Endothelial cell of umbilical vein (primary cell): ENCODE results near the gene MCRIP2. TPM values are rescaled to one million over a fixed set of nuclear protein-coding genes. Genes with fewer than 3 reads are reported as not detected.

Source experiments
- BruUV-seq: library from RNA; stranded (reverse); fragments of 400-500 nt; replicated peaks from 2 replicates; lab custom pipeline; 2021; lab: Mats Ljungman, UMichigan
- CTCF ChIA-PET: fragments of 300-600, 350-600 bp; sonication (Branson Sonifier 250); formaldehyde crosslinking; loops from one replicate; lab custom pipeline; 2021; ENCODE audit warnings: antibody characterized with exemption, inconsistent platforms; lab: Charles Lee
- POLR2A ChIA-PET: fragments of 300-600, 350-600 bp; sonication (Branson Sonifier 250); formaldehyde crosslinking; loops from one replicate; lab custom pipeline; 2021; ENCODE audit warnings: antibody characterized with exemption, inconsistent platforms; lab: Charles Lee
- DNase-seq: peaks from one replicate; pipeline ENCODE4 v3.0.0-alpha.2; 2011; ENCODE audit warnings: low read depth, low spot score
- FAIRE-seq: peaks from 2 replicates; lab custom pipeline; 2011; peaks lifted over from hg19 to GRCh38; lab: Jason Lieb, UNC
- H2AFZ ChIP-seq: 2 replicates; pipeline ENCODE4 v1.6.0; 2012; ENCODE audit warnings: low read depth, low read length, control low read depth, inconsistent platforms
- H3K27ac ChIP-seq: 2 replicates; pipeline ENCODE4 v1.5.1; 2011; ENCODE audit warnings: low read depth, mild to moderate bottlenecking, control low read depth, low read length, moderate library complexity; ENCODE audit not compliant: insufficient read depth
- H3K27me3 ChIP-seq, 2 experiments: 2 replicates each; pipeline versions ENCODE4 v1.6.0 to v1.6.1; 2011; ENCODE audit warnings: low read length in 2 of 2, mixed read lengths in 1 of 2; ENCODE audit not compliant: control insufficient read depth in 2 of 2, insufficient read depth in 2 of 2
- H3K36me3 ChIP-seq, 2 experiments: 2 replicates in 1 of 2; 3 replicates in 1 of 2; pipeline ENCODE4 v1.5.1; 2011; ENCODE audit warnings: low read length in 2 of 2, mild to moderate bottlenecking in 1 of 2, moderate library complexity in 1 of 2; ENCODE audit not compliant: control insufficient read depth in 2 of 2, insufficient read depth in 2 of 2; ENCODE audit errors: extremely low read depth in 1 of 2
- H3K4me1 ChIP-seq: 3 replicates; pipeline ENCODE4 v1.5.1; 2011; ENCODE audit warnings: mild to moderate bottlenecking, low read length; ENCODE audit not compliant: control insufficient read depth, insufficient read depth; ENCODE audit errors: extremely low read depth
- H3K4me2 ChIP-seq: 2 replicates; pipeline ENCODE4 v1.6.1; 2011; ENCODE audit warnings: low read length, control low read depth, mixed read lengths; ENCODE audit not compliant: insufficient read depth
- H3K4me3 ChIP-seq, 3 experiments: fragments of 200-600 bp in 1 of 3; sonication (generic), shearing (Covaris generic) in 1 of 3; replicated peaks in 1 of 3; 2 replicates each; pipeline ENCODE4 v1.5.1; 2011 to 2016; ENCODE audit warnings: control low read depth in 3 of 3, low read length in 3 of 3, mild to moderate bottlenecking in 2 of 3, inconsistent platforms in 1 of 3, low read depth in 1 of 3, moderate library complexity in 1 of 3; ENCODE audit not compliant: insufficient read depth in 1 of 3
- H3K79me2 ChIP-seq: 2 replicates; pipeline ENCODE4 v1.6.0; 2012; ENCODE audit warnings: low read length, inconsistent platforms; ENCODE audit not compliant: control insufficient read depth, insufficient read depth
- H3K9ac ChIP-seq: replicated peaks from 2 replicates; pipeline ENCODE3; 2011; ENCODE audit warnings: low read length, control low read depth; ENCODE audit not compliant: insufficient read depth; ENCODE audit errors: extremely low read depth
- H3K9me1 ChIP-seq: replicated peaks from 3 replicates; pipeline ENCODE4 v1.6.0; 2011; ENCODE audit warnings: mild to moderate bottlenecking, low read length; ENCODE audit not compliant: control insufficient read depth, insufficient read depth; ENCODE audit errors: extremely low read depth
- H3K9me3 ChIP-seq: replicated peaks from 2 replicates; pipeline ENCODE4 v1.5.1; 2012; ENCODE audit warnings: low read length, inconsistent platforms; ENCODE audit not compliant: control insufficient read depth, insufficient read depth
- H4K20me1 ChIP-seq: replicated peaks from 2 replicates; pipeline ENCODE3; 2011; ENCODE audit warnings: mild to moderate bottlenecking, low read length; ENCODE audit not compliant: control insufficient read depth, insufficient read depth; ENCODE audit errors: extremely low read depth
- CTCF ChIP-seq, 2 donors: IDR thresholded peaks; 1 replicate in 1 of 2; 2 replicates in 1 of 2; pipeline ENCODE4 v1.5.1; 2011; ENCODE audit warnings: low read length in 2 of 2, mild to moderate bottlenecking in 2 of 2, moderate library complexity in 2 of 2, control low read depth in 1 of 2, inconsistent platforms in 1 of 2, low read depth in 1 of 2; ENCODE audit not compliant: insufficient read depth in 1 of 2; ENCODE audit errors: extremely low read depth in 1 of 2
- EZH2 ChIP-seq: IDR thresholded peaks from 2 replicates; pipeline ENCODE4 v1.6.1; 2012; ENCODE audit warnings: borderline replicate concordance, low read depth, mild to moderate bottlenecking, moderate library complexity, low read length, inconsistent platforms; ENCODE audit not compliant: severe bottlenecking
- FOS ChIP-seq: IDR thresholded peaks from 2 replicates; pipeline ENCODE4 v1.6.1; 2011; ENCODE audit warnings: mild to moderate bottlenecking, low read length, moderate library complexity, borderline replicate concordance; ENCODE audit not compliant: insufficient read depth
- GATA2 ChIP-seq: IDR thresholded peaks from 2 replicates; pipeline ENCODE4 v1.7.0; 2011; ENCODE audit warnings: low read depth, mild to moderate bottlenecking, moderate library complexity, mixed read lengths, low read length; ENCODE audit not compliant: insufficient read length, insufficient read depth
- JUN ChIP-seq: IDR thresholded peaks from 2 replicates; pipeline ENCODE4 v1.6.1; 2011; ENCODE audit warnings: borderline replicate concordance, low read depth; ENCODE audit not compliant: insufficient read length, insufficient read depth
- MAX ChIP-seq: IDR thresholded peaks from 2 replicates; pipeline ENCODE4 v1.6.1; 2011; ENCODE audit not compliant: insufficient read depth, insufficient read length
- MYC ChIP-seq: IDR thresholded peaks from one replicate; pipeline ENCODE4 v1.6.1; 2011; ENCODE audit warnings: mild to moderate bottlenecking, low read depth, low read length
- POLR2A ChIP-seq: IDR thresholded peaks from 2 replicates; pipeline ENCODE4 v1.6.1; 2012; ENCODE audit warnings: low read depth, mild to moderate bottlenecking, control low read depth, low read length
- POLR2AphosphoS5 ChIP-seq: IDR thresholded peaks from 2 replicates; pipeline ENCODE4 v1.6.1; 2012; ENCODE audit warnings: low read depth, mild to moderate bottlenecking, control low read depth, low read length, moderate library complexity; ENCODE audit not compliant: insufficient read depth
- dilution Hi-C: fragments of 300-500 bp; cut with MboI; formaldehyde crosslinking; loops from one replicate; pipeline ENCODE4 v1.15.0; 2019; ENCODE audit warnings: low sequenced_read_pairs; ENCODE audit not compliant: extremely low pct_ligation_motif_present
- intact Hi-C: fragments of 100-400 bp; cut with micrococcal nuclease; formaldehyde crosslinking; loops from one replicate; pipeline ENCODE4 v1.10.0; 2022
- polyA plus RNA-seq, 4 experiments: library from polyadenylated mRNA; depleted of rRNA in 3 of 4; stranded (reverse) in 3 of 4; unstranded in 1 of 4; fragments of >200 nt; gene quantifications; 2 replicates each; pipeline versions ENCODE4 v1.2.1 to v1.2.3, GENCODE V29; 2011 to 2012; ENCODE audit warnings: missing spikeins in 1 of 4
- total RNA-seq: library from RNA; stranded (reverse); gene quantifications from 2 replicates; pipeline ENCODE4 v1.2.3, GENCODE V29; 2021

The MCRIP2 gene
- total and polyA plus RNA-seq, 2 donors (not counting 3 experiments of a cell fraction or from before 2014, with no cell fraction given), result 17.1 to 18.9 TPM

DNA sequence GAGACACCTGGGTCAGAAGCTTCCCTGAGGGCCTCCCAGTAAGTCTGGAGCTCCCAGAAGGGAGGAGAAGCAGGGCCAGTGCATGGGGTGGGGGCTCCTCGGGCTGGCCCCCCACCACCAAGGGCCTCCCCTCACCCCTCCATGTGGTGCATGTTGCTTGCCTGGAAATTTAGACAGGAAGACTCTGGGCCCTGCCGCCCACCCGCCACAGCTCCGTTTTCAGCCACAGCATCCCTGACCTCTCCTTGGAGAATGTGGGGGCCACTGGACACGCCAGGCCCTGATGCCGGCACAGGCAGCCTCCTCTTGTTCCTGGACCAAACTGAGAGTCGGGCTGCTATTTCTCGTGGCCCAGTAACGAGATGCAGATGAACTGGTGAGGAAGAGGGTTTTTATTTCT lies 2.8 kb upstream of the MCRIP2 start:
- no peak for TF ChIP-seq MYC
- no peak for TF ChIP-seq GATA2
- TF ChIP-seq JUN, result no peak
- TF ChIP-seq MAX, result no peak
- TF ChIP-seq EZH2, result no peak
- no peak for TF ChIP-seq CTCF (IDR thresholded peaks at IDR 0.05; ENCODE audit: extremely low read depth in 1 of 2, insufficient read depth in 1 of 2, low read depth in 1 of 2, low read length in 2 of 2)
- no peak for TF ChIP-seq POLR2AphosphoS5
- no peak for TF ChIP-seq FOS
- no peak for TF ChIP-seq POLR2A
- Histone ChIP-seq H3K27me3 (no peaks in the 10 kb centered on the region), H3K4me2 (no peak overlapping the region), H3K4me1 (peaks cover 13% of the 10 kb centered on the region), H3K9me1 (no peaks in the 10 kb centered on the region), H2AFZ (no peak overlapping the region), H4K20me1 (no peaks in the 10 kb centered on the region), H3K79me2 (peaks cover 8% of the 10 kb centered on the region), H3K36me3 (no peaks in the 10 kb centered on the region), H3K9me3 (no peaks in the 10 kb centered on the region), H3K9ac (no peak overlapping the region), H3K27ac (no peak overlapping the region), H3K4me3 (no peak overlapping the region)
- intact Hi-C loops (no loop called here), dilution Hi-C loops (no loop called here)
- FAIRE-seq (no peak), DNase-seq (no peak)
- no TSS peak for BruUV-seq
- ChIA-PET CTCF (interaction anchor here (1.1 kb wide), 1 partner anchor 22 kb away, joined by 3 read pairs; no protein-coding TSS in a partner anchor), POLR2A (no interaction called here)
